NCI-H524 (cell line): Measurements from ENCODE around the gene CARM1.
"Not testable (repeated sequence)": the region's sequence is repeated elsewhere in the genome, so short reads cannot be mapped to it uniquely, and the experiment has no call there.

ENCODE experiments used
- DNase-seq, 2 experiments: peaks; one replicate each; lab custom pipeline; 2025; lab: John Stamatoyannopoulos, UW

The CARM1 gene

GRCh38 chr19:10870955-10871603 lies at the start of gene CARM1:
Gene CARM1, plus strand, starts transcription at chr19:10871553. Its CDS starts 150 bp downstream, at chr19:10871703.
- peak; percentile 97 to 99 for DNase-seq

GRCh38 chr19:10823690-10824089 lies 47.7 kb upstream of the CARM1 start:
- no peak for DNase-seq

- no peak for DNase-seq
These were observed 45.1 kb upstream of the CARM1 start for GRCh38 chr19:10826231-10826630.

GRCh38 chr19:10826846-10827245 lies 44.5 kb upstream of the CARM1 start:
- no peak for DNase-seq

GRCh38 chr19:10828981-10829821 lies 42.2 kb upstream of the CARM1 start:
- DNase-seq: peak in 1 of 2 experiments; percentile 17

- DNase-seq: no peak
These were observed 41.4 kb upstream of the CARM1 start for GRCh38 chr19:10829967-10830366.

- DNase-seq: no peak
These were observed 41.0 kb upstream of the CARM1 start for GRCh38 chr19:10830370-10830769.

GRCh38 chr19:10830931-10831779 lies 40.2 kb upstream of the CARM1 start:
- no peak for DNase-seq

- DNase-seq: no peak
These were observed 39.1 kb upstream of the CARM1 start for GRCh38 chr19:10831987-10832938.

- DNase-seq: no peak
These were observed 38.4 kb upstream of the CARM1 start for GRCh38 chr19:10832939-10833296.

GRCh38 chr19:10835089-10835753 lies 36.1 kb upstream of the CARM1 start:
- no peak for DNase-seq

- DNase-seq: peak; percentile 98
These were observed 35.4 kb upstream of the CARM1 start, which contains the start of gene TMED1 for GRCh38 chr19:10835754-10836478. Gene TMED1, minus strand, starts transcription at chr19:10836212. Its CDS starts 21 bp downstream, at chr19:10836191.

- DNase-seq: peak in 1 of 2 experiments; percentile 94
These were observed 34.6 kb upstream of the CARM1 start for GRCh38 chr19:10836479-10837330.

GRCh38 chr19:10837649-10838048 lies 33.7 kb upstream of the CARM1 start:
- not testable (repeated sequence) for DNase-seq

- no peak for DNase-seq
These were observed 33.0 kb upstream of the CARM1 start for GRCh38 chr19:10838377-10838776.

- DNase-seq: no peak
These were observed 32.0 kb upstream of the CARM1 start for GRCh38 chr19:10839114-10840050.

GRCh38 chr19:10842788-10843187 lies 28.6 kb upstream of the CARM1 start:
- no peak for DNase-seq
